PC-3 (cell line): ENCODE results near the gene VPS51. TPM values are rescaled to one million over a fixed set of nuclear protein-coding genes. Genes with fewer than 3 reads are reported as not detected.

Source experiments
- ATAC-seq: fragments of 200-7000 bp; cut with Tn5 transposase; 2 replicates; pipeline ENCODE4 v1.9.1; 2020; ENCODE audit warnings: mild to moderate bottlenecking, moderate library complexity
- BruUV-seq: library from RNA; stranded (reverse); fragments of 400-500 nt; replicated peaks from 2 replicates; lab custom pipeline; 2021; lab: Mats Ljungman, UMichigan
- CTCF ChIA-PET: fragments of 300-600 bp; sonication (Branson Sonifier 250); formaldehyde crosslinking; loops from one replicate; lab custom pipeline; 2022; ENCODE audit warnings: antibody characterized with exemption; lab: Charles Lee
- POLR2A ChIA-PET: fragments of 300-600 bp; sonication (Branson Sonifier 250); formaldehyde crosslinking; loops from one replicate; lab custom pipeline; 2022; ENCODE audit warnings: antibody characterized with exemption; ENCODE audit not compliant: unreplicated experiment; lab: Charles Lee
- DNase-seq: peaks from one replicate; pipeline ENCODE4 v3.0.0-alpha.2; 2015
- H2AFZ ChIP-seq: fragments of 300-600 bp; sonication (generic); 2 replicates; pipeline ENCODE4 v1.6.0; 2016; ENCODE audit warnings: antibody characterized with exemption, low read length
- H3F3A ChIP-seq: fragments of 300-600 bp; sonication (generic); one replicate; pipeline ENCODE4 v1.6.0; 2017; ENCODE audit warnings: antibody characterized with exemption, low read length, control low read depth, mild to moderate bottlenecking; ENCODE audit not compliant: unreplicated experiment
- H3K27ac ChIP-seq: fragments of 300-600 bp; sonication (generic); 2 replicates; pipeline ENCODE4 v1.5.1; 2016; ENCODE audit warnings: mild to moderate bottlenecking, low read length
- H3K27me3 ChIP-seq: fragments of 300-600 bp; sonication (generic); 2 replicates; pipeline ENCODE4 v1.6.1; 2016; ENCODE audit warnings: low read length, mixed read lengths
- H3K36me3 ChIP-seq: fragments of 300-600 bp; sonication (generic); 2 replicates; pipeline ENCODE4 v1.6.1; 2016; ENCODE audit warnings: low read depth, mixed run types, low read length, mixed read lengths
- H3K4me1 ChIP-seq: fragments of 300-600 bp; sonication (generic); 2 replicates; pipeline ENCODE4 v1.5.1; 2016; ENCODE audit warnings: low read length; ENCODE audit not compliant: insufficient read depth
- H3K4me2 ChIP-seq: fragments of 300-600 bp; sonication (generic); 2 replicates; pipeline ENCODE4 v1.6.0; 2016; ENCODE audit warnings: low read length
- H3K4me3 ChIP-seq: fragments of 300-600 bp; sonication (generic); 2 replicates; pipeline ENCODE4 v1.5.1; 2016; ENCODE audit warnings: mild to moderate bottlenecking, low read length, mixed read lengths
- H3K79me2 ChIP-seq: fragments of 300-600 bp; sonication (generic); 2 replicates; pipeline ENCODE4 v1.6.1; 2017; ENCODE audit warnings: low read length, mixed read lengths
- H3K9ac ChIP-seq: fragments of 300-600 bp; sonication (generic); 2 replicates; pipeline ENCODE4 v1.6.0; 2016; ENCODE audit warnings: mild to moderate bottlenecking, low read length
- H3K9me2 ChIP-seq: fragments of 300-600 bp; sonication (generic); replicated peaks from 2 replicates; pipeline ENCODE4 v1.6.1; 2016; ENCODE audit warnings: mixed run types, low read length, mixed read lengths
- H3K9me3 ChIP-seq: fragments of 300-600 bp; sonication (generic); 2 replicates; pipeline ENCODE4 v1.6.1; 2016; ENCODE audit warnings: low read length, mixed read lengths
- H4K20me1 ChIP-seq: fragments of 300-600 bp; sonication (generic); 2 replicates; pipeline ENCODE4 v1.6.1; 2016; ENCODE audit warnings: low read length, mixed read lengths
- EZH2 ChIP-seq: fragments of 300-600 bp; sonication (generic); IDR thresholded peaks from one replicate; pipeline ENCODE4 v1.6.1; 2017; ENCODE audit warnings: antibody characterized with exemption, mild to moderate bottlenecking, low read length; ENCODE audit not compliant: unreplicated experiment
- EZH2phosphoT487 ChIP-seq: fragments of 300-600 bp; sonication (generic); IDR thresholded peaks from 2 replicates; pipeline ENCODE4 v1.6.1; 2018; ENCODE audit warnings: mild to moderate bottlenecking, antibody characterized with exemption, low read length, borderline replicate concordance
- intact Hi-C: fragments of 100-400 bp; cut with micrococcal nuclease; formaldehyde crosslinking; loops from 2 replicates; pipeline ENCODE4 v1.9.0; 2023
- total RNA-seq: library from RNA; depleted of rRNA; stranded (reverse); fragments of >200 nt; gene quantifications from 2 replicates; pipeline ENCODE4 v1.2.3, GENCODE V29; 2014
- TF ChIP-seq, protein P1 (sequence below): fragments of 300-600 bp; sonication (generic); conservative IDR thresholded peaks from 2 replicates; pipeline ENCODE4 v1.5.1; 2017; ENCODE audit warnings: antibody characterized with exemption, low read depth, mild to moderate bottlenecking, low read length

The VPS51 gene
- total RNA-seq, 1 experiment from 2014 or later = 414 TPM

DNA sequence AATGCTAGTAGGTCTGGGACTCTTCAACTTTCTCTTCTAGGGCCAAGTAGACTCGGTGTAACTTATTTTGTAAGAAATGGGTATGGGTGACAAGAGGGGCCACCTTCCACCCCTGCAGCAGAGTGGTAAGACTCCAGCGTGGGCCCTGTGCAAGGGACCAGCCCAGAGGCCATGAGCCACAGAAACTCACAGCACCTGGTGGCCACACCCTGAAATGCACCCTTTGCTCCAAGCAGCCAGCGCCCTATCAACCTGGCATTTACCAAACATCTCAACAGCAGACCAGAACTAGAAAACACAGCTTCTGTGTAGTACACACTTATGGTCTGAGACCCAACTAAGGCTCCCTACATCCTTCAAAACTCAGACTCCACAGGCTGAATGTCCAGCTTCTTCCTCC lies 17.9 kb upstream of the VPS51 start:
- H3K9ac ChIP-seq = no peak overlapping the region

DNA sequence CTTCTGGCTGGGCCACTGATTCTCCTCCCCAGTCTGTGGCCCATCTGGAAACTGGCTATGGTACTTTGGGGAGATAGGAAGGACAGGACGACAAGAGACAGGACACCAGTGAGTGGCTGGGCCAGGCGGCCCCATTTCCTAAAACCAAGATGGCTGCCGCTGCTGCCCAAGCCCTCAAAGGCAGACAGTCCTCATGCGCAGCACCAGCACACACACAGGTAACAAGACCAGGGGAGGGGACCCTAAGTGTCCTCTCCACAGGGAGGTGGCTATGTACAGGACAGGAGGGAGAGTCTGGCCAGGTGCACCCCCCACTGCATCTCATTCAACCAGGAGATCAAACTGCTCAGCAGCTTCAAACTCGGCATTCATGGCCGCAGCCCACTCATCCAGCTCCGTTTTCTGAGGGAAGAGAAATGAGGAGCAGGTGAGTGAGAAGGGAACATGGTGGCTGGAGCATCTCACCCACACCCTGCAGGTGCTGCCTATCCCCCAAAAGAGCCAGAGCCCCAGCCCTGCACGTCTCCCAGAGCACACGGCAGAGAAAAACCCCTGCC lies 17.1 kb upstream of the VPS51 start:
- no TSS peak for BruUV-seq
- ChIA-PET POLR2A (interaction anchor here (0.6 kb wide), 1 partner anchor 43 kb away, joined by 3 read pairs; the partner anchor contains the start of genes FAU and MRPL49), CTCF (no interaction called here)
- Histone ChIP-seq H3K9ac (no peak overlapping the region), H3K4me2 (no peak overlapping the region), H3K9me2 (no peaks in the 10 kb centered on the region), H3K79me2 (peaks cover 64% of the 10 kb centered on the region), H3K27ac (no peak overlapping the region), H4K20me1 (no peaks in the 10 kb centered on the region), H3K9me3 (no peaks in the 10 kb centered on the region), H3K36me3 (peaks cover 41% of the 10 kb centered on the region), H3F3A (no peaks in the 10 kb centered on the region), H2AFZ (no peak overlapping the region), H3K4me3 (no peak overlapping the region), H3K27me3 (no peaks in the 10 kb centered on the region), H3K4me1 (peaks cover 12% of the 10 kb centered on the region)
- no peak for ATAC-seq
- no peak for DNase-seq
- TF ChIP-seq, protein P1, sequence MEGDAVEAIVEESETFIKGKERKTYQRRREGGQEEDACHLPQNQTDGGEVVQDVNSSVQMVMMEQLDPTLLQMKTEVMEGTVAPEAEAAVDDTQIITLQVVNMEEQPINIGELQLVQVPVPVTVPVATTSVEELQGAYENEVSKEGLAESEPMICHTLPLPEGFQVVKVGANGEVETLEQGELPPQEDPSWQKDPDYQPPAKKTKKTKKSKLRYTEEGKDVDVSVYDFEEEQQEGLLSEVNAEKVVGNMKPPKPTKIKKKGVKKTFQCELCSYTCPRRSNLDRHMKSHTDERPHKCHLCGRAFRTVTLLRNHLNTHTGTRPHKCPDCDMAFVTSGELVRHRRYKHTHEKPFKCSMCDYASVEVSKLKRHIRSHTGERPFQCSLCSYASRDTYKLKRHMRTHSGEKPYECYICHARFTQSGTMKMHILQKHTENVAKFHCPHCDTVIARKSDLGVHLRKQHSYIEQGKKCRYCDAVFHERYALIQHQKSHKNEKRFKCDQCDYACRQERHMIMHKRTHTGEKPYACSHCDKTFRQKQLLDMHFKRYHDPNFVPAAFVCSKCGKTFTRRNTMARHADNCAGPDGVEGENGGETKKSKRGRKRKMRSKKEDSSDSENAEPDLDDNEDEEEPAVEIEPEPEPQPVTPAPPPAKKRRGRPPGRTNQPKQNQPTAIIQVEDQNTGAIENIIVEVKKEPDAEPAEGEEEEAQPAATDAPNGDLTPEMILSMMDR = no peak
- intact Hi-C loops = loop anchor here (1.0 to 5.0 kb wide), 2 partner anchors 52 to 67 kb away; partner anchors contain the start of genes ARL2 and SNX15

More for the DNA sequence above, 17.9 kb upstream of the VPS51 start:
- TF ChIP-seq, protein P1 = peak; percentile 77
- no peak for TF ChIP-seq EZH2phosphoT487
- peak; percentile 69 for DNase-seq
- BruUV-seq = no TSS peak
- peaks cover 57% of the 10 kb centered on the region for H3K79me2 ChIP-seq
- ATAC-seq = peak; percentile 92
- H2AFZ ChIP-seq = no peak overlapping the region
- intact Hi-C loops = loop anchor here (1.0 to 5.0 kb wide), 2 partner anchors 51 to 66 kb away; partner anchors contain the start of genes ARL2 and SNX15
- no peaks in the 10 kb centered on the region for H3K9me2 ChIP-seq
- H3K4me3 ChIP-seq = no peak overlapping the region
- no peak overlapping the region for H3K4me2 ChIP-seq
- H3K27me3 ChIP-seq = no peaks in the 10 kb centered on the region
- no peaks in the 10 kb centered on the region for H3F3A ChIP-seq
- H3K27ac ChIP-seq = no peak overlapping the region
- peaks cover 12% of the 10 kb centered on the region for H3K4me1 ChIP-seq
- POLR2A ChIA-PET = no interaction called here
- H3K9me3 ChIP-seq = no peaks in the 10 kb centered on the region
- CTCF ChIA-PET = no interaction called here
- H3K36me3 ChIP-seq = peaks cover 41% of the 10 kb centered on the region
- H4K20me1 ChIP-seq = no peaks in the 10 kb centered on the region

DNA sequence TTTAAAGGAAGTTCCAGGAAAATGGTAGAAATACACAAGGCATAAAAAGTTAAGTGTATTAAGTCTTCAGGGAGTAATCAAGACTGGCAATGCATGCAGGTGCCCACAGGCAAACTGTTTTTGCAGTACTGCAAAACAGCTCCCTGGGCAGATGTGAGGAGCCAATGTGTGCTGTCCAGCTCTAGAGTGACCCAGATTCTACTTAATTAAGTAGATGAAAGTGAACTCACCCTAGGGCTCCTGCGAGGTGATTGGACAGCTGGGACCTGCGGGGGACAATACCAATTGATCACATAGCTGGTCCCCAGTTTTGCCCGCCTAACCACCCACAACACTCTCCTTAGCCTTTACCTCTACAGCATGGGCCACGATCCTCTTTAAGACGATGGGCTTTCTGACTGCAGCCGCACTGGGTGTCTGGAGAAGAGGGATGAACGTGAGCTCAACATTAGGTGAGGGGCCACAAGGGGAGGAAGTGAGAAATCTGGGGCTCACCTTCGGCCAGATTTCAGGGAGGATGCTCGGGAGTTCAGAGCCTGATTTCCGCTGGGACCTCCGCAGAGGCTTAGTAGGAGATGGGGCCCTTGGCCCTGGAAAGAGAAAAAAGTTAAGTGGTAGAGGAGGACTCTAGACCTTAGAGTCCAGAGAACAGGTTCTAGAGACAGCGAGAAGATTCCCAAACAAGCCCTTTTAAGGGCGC lies 12.7 kb upstream of the VPS51 start:
- POLR2A ChIA-PET = interaction anchor here (0.6 kb wide), 1 partner anchor 39 kb away, joined by 3 read pairs; the partner anchor contains the start of gene FAU
- DNase-seq = no peak

More for the DNA sequence above, 12.7 kb upstream of the VPS51 start:
- H3K9me2 ChIP-seq = no peaks in the 10 kb centered on the region
- peaks cover 21% of the 10 kb centered on the region for H3K4me1 ChIP-seq
- intact Hi-C loops = no loop called here
- CTCF ChIA-PET = interaction anchor here (0.6 kb wide), 1 partner anchor 239 kb away, joined by 3 read pairs; no protein-coding TSS in a partner anchor
- TF ChIP-seq EZH2 (no peak), EZH2phosphoT487 (no peak)
- TF ChIP-seq, protein P1 = no peak
- peak overlapping the region; percentile 91 for H3K4me2 ChIP-seq
- peak overlapping the region; percentile 63 for H3K27ac ChIP-seq
- peak overlapping the region; percentile 82 for H2AFZ ChIP-seq
- peaks cover 71% of the 10 kb centered on the region for H3K79me2 ChIP-seq
- H3K27me3 ChIP-seq = no peaks in the 10 kb centered on the region
- peak; percentile 2; the same call in 1 of the 2 replicates for ATAC-seq
- peak overlapping the region; percentile 96 for H3K9ac ChIP-seq
- H3F3A ChIP-seq = no peaks in the 10 kb centered on the region
- H3K9me3 ChIP-seq = no peaks in the 10 kb centered on the region
- BruUV-seq = TSS peak; percentile 63
- peak overlapping the region; percentile 89 for H3K4me3 ChIP-seq
- peaks cover 43% of the 10 kb centered on the region for H3K36me3 ChIP-seq
- H4K20me1 ChIP-seq = no peaks in the 10 kb centered on the region
